Smooth muscle cell (in vitro differentiated cells): Measurements from ENCODE around the gene CAMK2D. TPM values are rescaled to one million over a fixed set of nuclear protein-coding genes. Genes with fewer than 3 reads are reported as not detected.

ENCODE experiments used
- DNase-seq: peaks from one replicate; lab custom pipeline; 2025; ENCODE audit not compliant: unreplicated experiment; lab: John Stamatoyannopoulos, UW
- H2AFZ ChIP-seq: fragments of 200-600 bp; sonication (generic); 2 replicates; pipeline ENCODE4 v1.6.0; 2016; ENCODE audit warnings: antibody characterized with exemption, low read depth, mild to moderate bottlenecking
- H3F3A ChIP-seq: fragments of 200-600 bp; sonication (generic); 2 replicates; pipeline ENCODE4 v1.6.0; 2017; ENCODE audit warnings: antibody characterized with exemption, low read depth
- H3K27ac ChIP-seq: fragments of 200-600 bp; sonication (generic); 2 replicates; pipeline ENCODE4 v1.5.1; 2016; ENCODE audit warnings: low read depth, mild to moderate bottlenecking
- H3K27me3 ChIP-seq: fragments of 200-600 bp; sonication (generic); 2 replicates; pipeline ENCODE4 v1.6.1; 2016; ENCODE audit warnings: low read depth, mild to moderate bottlenecking
- H3K36me3 ChIP-seq: fragments of 200-600 bp; sonication (generic); 2 replicates; pipeline ENCODE4 v1.5.1; 2016; ENCODE audit warnings: low read depth
- H3K4me1 ChIP-seq: fragments of 200-600 bp; sonication (generic); 2 replicates; pipeline ENCODE4 v1.5.1; 2016; ENCODE audit warnings: low read depth
- H3K4me2 ChIP-seq: fragments of 200-600 bp; sonication (generic); 2 replicates; pipeline ENCODE4 v1.6.0; 2016; ENCODE audit warnings: mild to moderate bottlenecking
- H3K4me3 ChIP-seq: fragments of 200-600 bp; sonication (generic); 2 replicates; pipeline ENCODE4 v1.5.1; 2016; ENCODE audit warnings: mild to moderate bottlenecking
- H3K79me2 ChIP-seq: fragments of 200-600 bp; sonication (generic); 2 replicates; pipeline ENCODE4 v1.6.0; 2016; ENCODE audit warnings: low read depth, mild to moderate bottlenecking
- H3K9ac ChIP-seq: fragments of 200-600 bp; sonication (generic); 2 replicates; pipeline ENCODE4 v1.6.0; 2016; ENCODE audit warnings: low read depth
- H3K9me3 ChIP-seq: fragments of 200-600 bp; sonication (generic); replicated peaks from 2 replicates; pipeline ENCODE4 v1.5.1; 2016; ENCODE audit warnings: low read depth
- H4K20me1 ChIP-seq: fragments of 200-600 bp; sonication (generic); 2 replicates; pipeline ENCODE4 v1.6.0; 2016; ENCODE audit warnings: low read depth
- CTCF ChIP-seq: fragments of 200-600 bp; sonication (generic); IDR thresholded peaks from 2 replicates; pipeline ENCODE4 v1.5.1; 2017; ENCODE audit warnings: borderline replicate concordance, mild to moderate bottlenecking, antibody characterized with exemption; ENCODE audit not compliant: insufficient read depth, poor library complexity, severe bottlenecking
- WGBS: methylation state at CpG from one replicate; pipeline ENCODE4 v1.1.7; 2016; ENCODE audit warnings: low lambda C conversion rate; 5-methylcytosine and 5-hydroxymethylcytosine counted together
- polyA plus RNA-seq: library from polyadenylated mRNA; unstranded; fragments of >200 nt; fragmentation: Nextera tagmentation; extraction: Ambion mirVana; gene quantifications from 2 replicates; pipeline ENCODE4 v1.2.1, GENCODE V29; 2016
- total RNA-seq: library from RNA; depleted of rRNA; stranded (reverse); fragments of >200 nt; gene quantifications from 2 replicates; pipeline ENCODE4 v1.2.3, GENCODE V29; 2014

The CAMK2D gene
- total and polyA plus RNA-seq, 2 experiments from 2014 or later = 17.2 to 36.0 TPM

GRCh38 chr4:113468165-113469022 is 293.1 kb downstream of the CAMK2D start:
- H2AFZ ChIP-seq = no peak overlapping the region
- H3K9ac ChIP-seq = peak overlapping the region; percentile 97
- H3K4me1 ChIP-seq = peaks cover 7% of the 10 kb centered on the region
- H3K4me3 ChIP-seq = peak overlapping the region; percentile 30
- peak overlapping the region; percentile 81 for H3K4me2 ChIP-seq
- H3K36me3 ChIP-seq = no peaks in the 10 kb centered on the region
- no peak for TF ChIP-seq CTCF
- no peaks in the 10 kb centered on the region for H3K27me3 ChIP-seq
- no peaks in the 10 kb centered on the region for H3K9me3 ChIP-seq
- H4K20me1 ChIP-seq = no peaks in the 10 kb centered on the region
- WGBS = 19% methylated on average over 8 of the region's 8 CpGs
- H3F3A ChIP-seq = peaks cover 4% of the 10 kb centered on the region
- H3K27ac ChIP-seq = peak overlapping the region; percentile 99
- no peaks in the 10 kb centered on the region for H3K79me2 ChIP-seq
- DNase-seq = peak; percentile 51

GRCh38 chr4:113467581-113467980 is 294.0 kb downstream of the CAMK2D start:
- H3F3A ChIP-seq = peaks cover 4% of the 10 kb centered on the region
- peaks cover 7% of the 10 kb centered on the region for H3K4me1 ChIP-seq
- peak overlapping the region; percentile 97 for H3K9ac ChIP-seq
- H4K20me1 ChIP-seq = no peaks in the 10 kb centered on the region
- TF ChIP-seq CTCF = no peak
- H3K27ac ChIP-seq = peak overlapping the region; percentile 99
- no peaks in the 10 kb centered on the region for H3K36me3 ChIP-seq
- H3K9me3 ChIP-seq = no peaks in the 10 kb centered on the region
- DNase-seq = no peak
- peak overlapping the region; percentile 30 for H3K4me3 ChIP-seq
- H2AFZ ChIP-seq = no peak overlapping the region
- WGBS = 14% methylated on average over 2 of the region's 2 CpGs
- H3K4me2 ChIP-seq = peak overlapping the region; percentile 81
- H3K27me3 ChIP-seq = no peaks in the 10 kb centered on the region
- H3K79me2 ChIP-seq = no peaks in the 10 kb centered on the region

- no peaks in the 10 kb centered on the region for H3F3A ChIP-seq
- H3K9ac ChIP-seq = no peak overlapping the region
- peaks cover 6% of the 10 kb centered on the region for H3K36me3 ChIP-seq
- no peak for TF ChIP-seq CTCF
- H3K4me1 ChIP-seq = no peaks in the 10 kb centered on the region
- H3K79me2 ChIP-seq = no peaks in the 10 kb centered on the region
- no peaks in the 10 kb centered on the region for H4K20me1 ChIP-seq
- H3K27me3 ChIP-seq = no peaks in the 10 kb centered on the region
- H2AFZ ChIP-seq = no peak overlapping the region
- H3K4me2 ChIP-seq = no peak overlapping the region
- no peak for DNase-seq
- 100% methylated on average over 1 of the region's 1 CpG for WGBS
- no peaks in the 10 kb centered on the region for H3K9me3 ChIP-seq
- H3K4me3 ChIP-seq = no peak overlapping the region
- H3K27ac ChIP-seq = no peak overlapping the region
Measured at GRCh38 chr4:113462286-113462685, 299.3 kb downstream of the CAMK2D start.

GRCh38 chr4:113461281-113461680 is 300.3 kb downstream of the CAMK2D start:
- Histone ChIP-seq H3K4me1 (no peaks in the 10 kb centered on the region), H2AFZ (no peak overlapping the region), H3F3A (no peaks in the 10 kb centered on the region), H3K9me3 (no peaks in the 10 kb centered on the region), H3K4me2 (no peak overlapping the region), H3K79me2 (no peaks in the 10 kb centered on the region), H3K36me3 (peaks cover 10% of the 10 kb centered on the region), H3K27ac (no peak overlapping the region), H4K20me1 (no peaks in the 10 kb centered on the region), H3K4me3 (no peak overlapping the region), H3K27me3 (no peaks in the 10 kb centered on the region), H3K9ac (no peak overlapping the region)
- no peak for DNase-seq
- TF ChIP-seq CTCF = no peak
